ENCODE data around the gene STOM.

DNA sequence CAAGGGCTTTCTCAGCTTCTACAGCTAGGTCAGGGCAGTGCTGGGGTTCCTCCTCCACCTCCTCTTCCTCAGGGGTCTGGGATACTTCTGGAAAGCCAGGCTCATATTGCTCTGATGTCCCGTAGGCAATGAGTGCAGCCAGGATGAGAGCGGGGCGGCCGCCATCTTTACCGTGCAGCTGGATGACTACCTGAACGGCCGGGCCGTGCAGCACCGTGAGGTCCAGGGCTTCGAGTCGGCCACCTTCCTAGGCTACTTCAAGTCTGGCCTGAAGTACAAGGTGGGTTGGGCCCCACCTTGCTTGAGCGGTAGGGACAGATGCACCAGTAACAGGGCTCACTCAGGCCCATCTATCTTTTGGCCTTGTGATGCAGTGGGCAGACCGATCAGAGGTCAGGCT, 67.3 kb downstream of the STOM start:
- TF ChIP-seq YY1 (IDR thresholded peaks at IDR 0.05; ENCODE audit: insufficient read depth, insufficient read length) (no peak), SUZ12 (IDR thresholded peaks at IDR 0.05; ENCODE audit: extremely low read depth, insufficient read depth, insufficient read length) (no peak)

Measured in NT2/D1 (cell line).